HG03432 (cell line): Measurements from ENCODE around the gene C12orf42.

Experiments used
- ATAC-seq: cut with Tn5 transposase; IDR thresholded peaks from one replicate; pipeline ENCODE4 v1.9.1; 2021; ENCODE audit warnings: mild to moderate bottlenecking, moderate library complexity; ENCODE audit not compliant: unreplicated experiment

The C12orf42 gene

DNA sequence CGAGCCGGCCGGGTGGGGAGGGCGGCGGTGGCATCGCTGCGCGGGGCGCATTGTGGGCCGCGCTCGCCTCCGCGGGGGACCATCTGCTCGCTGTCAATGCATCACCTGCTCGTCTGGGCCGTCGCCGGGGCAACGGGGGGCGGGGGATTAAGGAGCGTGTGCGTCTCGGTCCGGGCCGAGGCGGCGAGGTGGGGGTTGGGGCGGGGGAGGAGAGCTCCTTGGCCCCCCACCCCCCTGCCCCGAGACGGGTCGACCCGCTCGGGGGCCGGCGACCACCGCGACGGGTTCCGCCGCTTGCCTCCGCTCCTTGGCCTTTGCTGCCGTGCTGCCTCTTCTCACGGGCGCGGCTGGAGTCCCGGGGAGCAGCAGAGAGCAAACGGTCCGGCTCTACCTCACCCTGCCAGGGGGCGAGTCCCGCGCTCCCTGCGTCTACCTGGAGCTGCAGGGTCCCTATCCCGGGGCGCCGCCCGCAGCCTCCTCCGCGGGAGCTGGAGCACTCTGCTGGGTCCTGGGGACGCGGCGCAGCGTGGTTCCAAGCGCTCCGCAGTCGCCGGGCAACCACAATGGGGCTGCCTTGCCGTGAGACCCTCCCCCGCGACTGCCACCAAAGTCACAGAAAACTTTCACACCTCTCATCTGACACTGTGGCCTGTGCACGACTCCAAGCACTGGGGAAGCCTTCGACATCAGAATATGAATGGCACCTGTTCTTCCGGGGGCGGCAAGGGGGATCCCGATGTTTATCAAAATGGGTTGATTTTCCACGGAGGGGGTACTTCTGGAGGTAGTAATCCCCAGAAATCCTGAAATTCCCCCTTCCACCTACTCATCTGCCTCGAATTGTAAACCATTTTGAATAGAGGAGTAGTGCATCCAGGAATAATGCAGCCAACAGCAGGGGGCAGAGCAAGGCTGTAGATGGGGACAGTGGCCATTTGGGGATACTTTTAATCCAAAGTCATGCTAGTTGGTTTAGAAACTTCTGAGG, at the start of gene C12orf42:
C12orf42 (minus strand) TSS at position 500 of the 988 bp plus-strand sequence. CDS start 17,542 bp downstream, outside the sequence.
- peak; percentile 80 for ATAC-seq

- ATAC-seq = no peak
Observed at GRCh38 chr12:103542078-103542477, 46.3 kb upstream of the C12orf42 start.

- ATAC-seq = no peak
Observed at GRCh38 chr12:103540319-103540718, 44.6 kb upstream of the C12orf42 start.

DNA sequence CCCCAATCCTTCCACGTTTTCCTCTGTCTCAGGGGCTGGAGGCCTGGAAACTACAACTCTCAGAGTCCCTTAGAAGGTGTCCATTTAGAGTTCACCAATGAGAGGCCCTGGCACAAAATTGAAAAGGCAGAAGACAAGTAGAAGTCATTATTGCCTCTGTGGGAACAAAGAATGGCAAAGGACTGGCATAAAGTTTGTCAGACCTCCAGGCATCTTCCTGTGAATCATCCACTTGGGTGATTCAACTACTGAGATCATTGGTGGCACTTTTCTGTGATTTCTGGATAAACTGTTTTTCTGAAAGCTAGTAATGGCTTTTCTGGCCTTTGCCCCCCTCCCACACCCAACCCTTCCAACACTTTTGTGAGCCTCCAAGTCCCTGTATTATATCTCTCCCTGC, 42.6 kb upstream of the C12orf42 start:
- no peak for ATAC-seq

DNA sequence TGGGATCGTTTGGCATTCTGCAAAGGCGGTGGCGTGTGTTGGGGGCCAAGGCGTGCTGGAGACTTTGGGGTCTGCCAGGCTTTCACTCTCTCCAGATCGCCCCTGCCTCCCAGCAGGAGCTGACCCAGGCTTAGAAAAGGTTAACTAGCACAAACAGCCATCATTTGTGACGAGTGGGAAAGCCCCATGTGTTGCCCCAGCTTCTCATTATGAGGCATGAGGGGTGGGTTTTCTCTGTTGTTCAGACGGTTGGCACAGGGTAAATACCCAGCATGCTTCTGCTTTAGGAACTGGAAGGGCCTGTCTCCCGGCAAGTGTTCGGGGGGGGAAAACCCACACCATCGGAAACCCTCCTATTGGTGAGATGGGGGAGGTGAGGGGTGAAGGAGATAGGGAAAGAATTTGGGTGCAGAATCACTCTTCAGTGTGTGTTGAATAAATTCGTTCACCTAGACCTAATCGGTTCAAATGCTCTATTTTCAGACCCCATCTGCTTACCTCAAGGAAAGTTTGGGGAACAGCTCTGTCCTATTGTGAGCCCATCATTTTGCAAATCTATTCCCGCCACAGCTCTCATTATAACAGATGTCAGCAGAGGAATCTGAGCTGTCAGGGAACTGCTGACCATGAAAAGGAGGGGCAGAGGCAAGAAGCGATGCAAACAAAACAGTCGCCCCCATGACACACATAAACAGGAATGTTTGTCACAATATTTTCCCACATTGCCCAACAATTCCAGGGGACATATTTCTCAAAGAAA, 34.7 kb upstream of the C12orf42 start:
- peak; percentile 59 for ATAC-seq

GRCh38 chr12:103529306-103529705, 33.5 kb upstream of the C12orf42 start:
- no peak for ATAC-seq

DNA sequence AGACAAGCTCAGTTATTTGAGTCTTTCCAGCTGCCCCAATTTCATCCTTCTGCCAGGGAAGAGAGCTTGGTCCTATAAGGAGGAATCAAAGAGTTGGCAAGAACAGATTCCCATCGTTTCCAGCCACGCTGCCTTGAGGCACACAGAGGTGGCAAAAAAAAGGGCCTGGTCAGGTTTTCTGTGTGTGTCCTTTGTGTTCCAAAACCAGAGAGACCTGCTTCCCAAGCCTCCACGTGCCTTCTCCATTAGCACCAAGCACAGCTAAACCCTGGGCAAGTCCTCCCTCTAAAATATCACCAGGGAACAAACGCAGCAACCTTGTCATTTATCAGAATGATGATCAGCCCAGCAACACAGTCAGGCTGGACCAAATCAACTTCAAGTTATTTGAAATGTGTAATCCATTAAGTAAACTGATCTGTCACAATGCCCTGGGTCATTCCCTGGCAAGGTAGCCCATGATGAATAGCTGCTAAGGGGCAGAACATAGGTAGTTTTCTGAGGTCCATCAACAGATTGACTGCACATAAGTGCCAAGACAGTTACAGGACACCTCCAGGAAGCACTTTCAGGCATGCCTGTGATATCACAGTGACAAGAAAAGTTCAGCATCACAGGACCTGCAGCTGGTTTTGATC, 28.6 kb upstream of the C12orf42 start:
- no peak for ATAC-seq

DNA sequence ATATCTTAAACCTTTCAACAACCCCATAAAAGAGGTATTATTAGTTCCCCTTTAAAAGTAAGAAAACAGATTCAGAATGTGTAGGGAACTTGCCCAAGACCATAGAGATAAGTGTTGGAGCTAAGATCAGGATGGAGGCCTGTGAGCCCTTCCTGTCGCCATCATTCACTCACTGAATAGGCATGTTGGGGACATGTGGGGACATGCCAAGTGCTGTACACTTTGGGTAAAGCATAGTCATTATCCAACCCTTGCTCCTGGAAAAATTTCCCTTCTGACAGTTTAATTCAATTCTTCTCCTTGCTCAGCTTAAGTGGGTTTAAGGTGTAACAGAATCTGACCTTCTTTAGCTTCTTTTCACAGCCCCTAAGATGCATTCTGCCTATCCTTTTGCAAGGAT, 28.0 kb upstream of the C12orf42 start:
- no peak for ATAC-seq

DNA sequence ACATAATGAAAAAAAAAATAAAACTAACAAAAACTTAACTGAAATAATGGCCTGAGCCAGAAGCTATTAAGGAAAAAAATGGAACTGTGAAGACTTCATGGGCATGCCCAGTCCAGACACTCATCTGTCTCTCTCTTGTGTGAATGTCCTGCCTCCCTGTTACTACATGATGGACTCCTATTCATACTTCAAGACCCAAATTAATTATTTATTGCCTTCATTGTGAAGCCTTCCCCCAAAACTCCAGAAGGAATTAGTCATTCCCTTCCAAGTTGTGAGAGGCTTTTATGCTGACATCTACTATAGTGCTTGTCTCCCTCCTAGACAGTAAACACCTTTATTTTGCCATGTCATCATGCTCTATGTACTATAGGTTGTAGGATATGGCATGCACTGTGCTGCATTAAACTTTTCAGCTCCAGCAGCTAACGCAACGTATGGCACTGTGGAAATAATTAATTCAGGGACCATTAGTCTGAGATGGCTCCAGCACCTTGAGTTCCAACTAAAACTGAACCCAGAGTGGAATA, 25.0 kb upstream of the C12orf42 start:
- ATAC-seq = no peak

DNA sequence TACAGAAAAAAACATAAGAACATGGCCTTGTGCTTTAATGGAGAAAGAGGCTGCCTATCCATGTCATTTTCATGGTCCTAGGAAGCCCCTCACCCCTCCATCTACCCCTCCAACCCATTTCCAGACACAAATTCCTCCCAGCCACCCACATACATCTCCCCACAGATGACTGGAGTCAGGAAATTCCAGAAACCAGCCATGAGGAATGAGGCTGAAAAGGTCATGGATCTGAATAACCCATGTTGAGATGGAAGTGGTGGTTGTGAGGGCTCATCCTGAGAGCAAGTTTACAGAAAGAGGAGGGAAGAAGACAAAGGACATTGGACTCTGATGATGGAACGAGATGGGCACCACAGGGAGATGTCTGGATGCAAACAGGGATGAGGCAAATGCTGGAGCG, 23.9 kb upstream of the C12orf42 start:
- no peak for ATAC-seq

DNA sequence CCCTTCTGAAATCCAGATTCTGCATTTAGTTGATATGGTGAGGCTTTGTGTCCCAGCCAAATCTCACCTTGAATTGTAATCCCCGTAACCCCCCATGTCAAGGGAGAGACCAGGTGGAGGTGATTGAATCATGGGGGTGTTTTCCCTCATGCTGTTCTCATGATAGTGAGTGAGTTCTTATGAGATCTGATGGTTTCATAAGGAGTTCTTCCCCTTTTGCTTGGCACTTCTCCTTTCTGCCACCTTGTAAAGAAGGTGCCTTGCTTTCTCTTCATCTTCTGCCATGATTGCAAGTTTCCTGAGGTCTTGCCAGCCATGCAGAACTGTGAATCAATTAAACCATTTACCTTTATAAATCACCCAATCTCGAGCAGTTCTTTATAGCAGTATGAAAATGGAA, 23.1 kb upstream of the C12orf42 start:
- no peak for ATAC-seq

- ATAC-seq = no peak
Observed at GRCh38 chr12:103517161-103517560, 21.4 kb upstream of the C12orf42 start.

DNA sequence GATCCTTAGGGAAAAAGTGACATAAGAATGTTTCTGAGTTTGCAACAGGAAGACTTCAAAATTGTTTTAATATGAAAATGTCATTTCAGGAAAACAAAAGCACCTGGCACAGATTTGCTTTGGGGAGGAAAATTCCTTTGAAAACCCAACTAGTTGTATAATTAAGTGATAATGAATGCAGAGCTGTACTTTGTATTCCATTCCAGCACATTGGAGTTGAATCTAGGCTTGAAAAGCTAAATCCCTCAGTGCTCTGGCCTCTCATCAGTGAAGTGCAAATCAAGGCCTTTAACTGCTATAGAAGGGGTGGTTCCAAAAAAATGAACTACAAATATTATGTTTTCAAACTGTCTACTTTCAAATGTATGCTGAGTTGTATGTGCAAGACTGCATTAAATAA, 19.6 kb upstream of the C12orf42 start:
- no peak for ATAC-seq

GRCh38 chr12:103513875-103514274, 18.1 kb upstream of the C12orf42 start:
- no peak for ATAC-seq

DNA sequence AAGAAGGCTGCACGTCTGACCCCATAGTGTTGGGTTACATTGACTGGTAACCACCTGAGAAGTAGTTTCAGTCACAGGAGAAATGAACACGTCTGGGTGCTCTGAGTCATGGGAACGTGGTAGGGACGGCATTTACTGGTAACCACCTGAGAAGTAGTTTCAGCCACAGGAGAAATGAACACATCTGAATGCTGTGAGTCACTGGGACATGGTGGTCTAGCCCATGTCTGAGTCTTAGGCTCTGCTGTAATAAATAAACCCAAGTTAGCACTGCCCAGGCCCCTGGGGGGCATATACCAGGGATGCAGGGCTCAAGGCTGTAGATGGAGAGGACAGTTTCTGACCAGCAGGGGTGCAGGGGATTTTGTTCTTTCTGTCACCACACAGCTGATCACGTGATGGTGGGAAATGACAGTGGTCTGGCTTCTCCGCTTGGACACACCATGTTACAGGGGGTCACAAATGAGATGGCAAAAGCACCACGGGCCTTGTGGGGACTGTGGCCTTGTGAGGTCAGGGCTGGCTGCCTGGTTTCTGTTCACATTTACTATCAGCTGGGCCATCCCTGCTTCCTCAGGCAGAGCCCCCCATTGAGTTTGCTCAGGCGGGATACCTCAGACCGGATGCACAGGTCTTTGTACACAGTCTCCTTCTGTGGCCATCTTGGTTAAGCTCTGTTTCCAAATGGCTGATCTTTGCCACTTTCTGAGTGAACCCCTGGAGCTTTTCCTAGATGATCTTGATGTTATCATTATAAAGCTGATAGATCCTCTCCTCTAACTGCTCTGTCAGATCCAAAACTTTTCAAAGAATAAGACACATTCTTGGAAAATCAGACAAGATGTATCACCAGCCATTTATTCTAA, 9.8 kb upstream of the C12orf42 start:
- peak; percentile 97 for ATAC-seq

DNA sequence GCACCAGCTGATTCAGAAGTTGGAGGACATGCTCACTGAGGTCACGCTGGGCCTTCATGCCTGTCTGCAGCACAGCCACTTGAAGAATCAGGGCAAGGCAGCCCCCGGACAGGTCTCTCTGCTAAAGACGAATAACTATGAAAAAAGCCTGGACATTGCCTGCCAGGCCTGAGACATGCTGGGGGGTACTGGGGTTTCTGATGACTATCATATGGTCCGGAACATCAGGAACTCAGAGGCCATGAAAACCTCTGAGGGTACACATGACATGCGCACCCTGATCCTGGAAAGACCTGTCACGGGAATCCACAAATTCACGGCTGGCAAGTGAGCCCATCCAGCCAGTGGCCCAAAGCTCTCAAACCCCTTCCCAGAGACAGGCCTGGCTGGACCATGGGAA, 8.8 kb upstream of the C12orf42 start:
- ATAC-seq = no peak

DNA sequence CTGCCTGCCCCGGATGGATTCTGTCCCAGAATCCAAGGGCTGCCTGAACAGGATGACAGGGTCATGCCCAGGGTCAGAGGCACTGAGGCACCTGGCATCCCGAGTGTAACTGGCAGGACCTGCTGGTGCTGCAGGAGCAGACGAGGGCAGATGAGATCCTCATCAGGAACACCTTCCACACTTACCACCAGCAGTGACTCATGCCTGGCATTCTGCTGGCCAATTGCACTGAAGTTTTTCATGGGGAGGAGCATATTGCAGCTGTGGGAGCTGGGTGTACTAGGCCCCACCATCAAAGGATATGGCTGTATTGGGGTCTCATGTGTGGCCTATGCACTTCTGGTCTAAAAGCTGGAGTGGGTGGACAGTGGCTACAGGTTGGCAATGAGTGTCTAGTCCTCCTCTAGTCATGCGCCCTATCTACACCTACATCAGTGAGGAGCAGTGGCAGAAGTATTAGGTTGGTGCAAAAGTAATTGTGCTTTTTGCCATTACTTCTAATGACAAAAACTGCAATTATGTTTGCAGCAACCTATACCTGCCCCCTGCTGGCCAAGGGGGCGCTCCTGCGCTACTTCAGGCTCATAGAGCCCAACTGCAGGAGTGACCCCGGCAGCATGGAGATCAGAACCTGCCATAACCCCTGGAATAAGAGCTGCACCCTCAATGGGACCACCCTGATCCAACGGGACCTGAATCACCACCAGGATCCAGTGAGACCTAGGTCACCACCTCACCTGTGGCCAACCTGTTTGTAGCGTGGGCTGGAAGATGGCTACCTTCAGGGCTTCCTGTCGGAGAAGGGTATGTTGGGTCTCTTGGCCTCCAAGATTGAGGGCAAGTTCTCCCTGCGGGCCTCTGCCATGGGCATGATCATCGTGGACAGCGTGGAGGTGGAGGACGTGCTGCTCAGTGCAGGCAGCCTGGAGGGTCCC, 8.0 kb upstream of the C12orf42 start:
- no peak for ATAC-seq

DNA sequence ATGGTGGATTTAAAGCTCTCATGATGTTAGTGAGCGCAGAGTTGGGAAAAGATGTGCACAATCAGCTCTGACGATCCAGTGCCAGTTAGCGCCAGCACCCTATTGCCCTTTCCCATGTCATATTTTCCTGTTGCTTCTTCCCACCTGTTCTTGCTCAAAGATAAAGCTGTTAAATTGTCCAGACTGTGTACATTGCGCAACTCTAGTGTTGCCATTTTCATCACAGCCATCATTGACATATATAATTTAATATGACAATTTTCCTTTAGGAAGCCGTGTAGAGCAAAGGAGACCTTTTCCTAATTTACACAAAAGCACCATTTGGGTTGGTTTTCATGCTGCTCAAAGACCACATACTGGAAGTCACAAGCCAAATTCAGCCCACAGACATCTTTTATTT, 5.7 kb upstream of the C12orf42 start:
- ATAC-seq = no peak

GRCh38 chr12:103499571-103499970, 3.8 kb upstream of the C12orf42 start:
- no peak for ATAC-seq
